Amygdala (tissue), 56 donors: Measurements from ENCODE around the gene DST.
A peak's percentile ranks its signal among the peaks of the same experiment; 100 is the strongest.
"Not testable (repeated sequence)": the region's sequence is repeated elsewhere in the genome, so short reads cannot be mapped to it uniquely, and the experiment has no call there.

Experiments
- DNase-seq, 56 donors: peaks; one replicate each; lab custom pipeline; 2025; lab: John Stamatoyannopoulos, UW

DST gene

GRCh38 chr6:56521976-56522375, 120.7 kb downstream of the DST start:
- no peak for DNase-seq

- no peak for DNase-seq
These were observed 121.2 kb downstream of the DST start for GRCh38 chr6:56521454-56521853.

- no peak for DNase-seq
These were observed 122.5 kb downstream of the DST start for GRCh38 chr6:56520218-56520617.

GRCh38 chr6:56518995-56519767, 123.5 kb downstream of the DST start:
- DNase-seq = no peak

- DNase-seq = no peak
These were observed 125.4 kb downstream of the DST start for GRCh38 chr6:56517155-56517745.

GRCh38 chr6:56516003-56516402, 126.7 kb downstream of the DST start:
- DNase-seq = no peak

GRCh38 chr6:56515081-56515905, 127.4 kb downstream of the DST start:
- no peak for DNase-seq

GRCh38 chr6:56514395-56514794, 128.3 kb downstream of the DST start:
- DNase-seq = no peak

GRCh38 chr6:56513631-56514030, 129.1 kb downstream of the DST start:
- DNase-seq = no peak

GRCh38 chr6:56511591-56511990, 131.1 kb downstream of the DST start:
- no peak for DNase-seq

- DNase-seq = no peak
These were observed 131.6 kb downstream of the DST start for GRCh38 chr6:56510984-56511531.

GRCh38 chr6:56509031-56509430, 133.7 kb downstream of the DST start:
- DNase-seq = no peak

GRCh38 chr6:56507517-56507916, 135.2 kb downstream of the DST start:
- peak in 1 of 56 donors; percentile 23 for DNase-seq

GRCh38 chr6:56505512-56506260, 137.0 kb downstream of the DST start:
- DNase-seq = no peak

GRCh38 chr6:56501993-56502392, 140.7 kb downstream of the DST start:
- no peak for DNase-seq

GRCh38 chr6:56499095-56499494, 143.6 kb downstream of the DST start:
- no peak for DNase-seq

GRCh38 chr6:56497691-56498090, 145.0 kb downstream of the DST start:
- DNase-seq = no peak

- no peak for DNase-seq
These were observed 145.4 kb downstream of the DST start for GRCh38 chr6:56497240-56497639.

- DNase-seq = not testable (repeated sequence)
These were observed 146.0 kb downstream of the DST start for GRCh38 chr6:56496650-56497049.

- no peak for DNase-seq
These were observed 147.0 kb downstream of the DST start for GRCh38 chr6:56495654-56496053.
